ENCODE measurements around the gene PLPP3. TPM values are rescaled to one million over a fixed set of nuclear protein-coding genes. Genes with fewer than 3 reads are reported as not detected.
A peak's percentile ranks its signal among the peaks of the same experiment; 100 is the strongest.

PLPP3 gene
- total RNA-seq, 1 donor from 2014 or later, result 117 TPM

DNA sequence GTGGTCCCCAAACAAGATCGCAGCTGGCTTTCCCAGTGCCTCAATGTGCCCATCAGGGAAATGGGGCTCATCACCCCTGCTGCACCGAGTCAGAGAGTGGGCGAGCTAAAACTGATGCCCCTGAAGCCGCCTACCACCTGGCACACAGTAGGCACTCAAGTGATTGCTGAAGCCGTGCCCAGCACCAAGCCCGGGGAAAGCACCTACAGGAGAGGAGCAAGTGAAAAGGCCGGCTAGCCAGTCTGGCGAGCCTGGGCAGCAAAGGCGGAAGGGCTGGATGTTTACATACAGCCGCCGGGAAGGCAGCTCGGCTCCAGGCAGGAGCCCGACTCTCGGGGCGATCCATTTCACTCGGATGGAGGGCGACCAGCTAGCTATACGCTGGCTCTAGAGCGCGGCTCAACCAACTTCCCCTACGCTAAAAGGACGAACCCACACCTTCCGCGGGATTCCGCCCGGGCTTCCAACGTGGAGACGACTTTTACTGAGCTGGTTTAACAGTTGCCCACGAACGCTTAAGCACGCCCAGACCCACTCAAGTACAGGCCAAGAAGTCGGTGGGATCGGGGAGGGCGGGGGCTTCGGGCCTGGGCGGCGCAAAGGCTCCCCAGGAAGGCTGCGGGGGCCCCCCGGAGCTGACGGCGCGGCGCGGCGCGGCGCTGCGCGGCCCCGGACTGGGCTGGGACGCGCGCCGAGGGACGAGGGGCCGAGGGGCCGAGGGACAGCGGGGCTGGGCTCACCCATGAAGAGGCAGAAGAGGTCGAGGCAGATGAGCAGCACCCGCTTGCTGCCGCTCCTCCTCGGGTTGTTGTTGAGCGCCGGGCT lies 1.0 kb downstream of the PLPP3 start:
- intact Hi-C loops (cut with DNase I), result loop anchor here (5.0 kb wide), 2 partner anchors 71 to 166 kb away; no protein-coding TSS in a partner anchor
- DNase-seq (peak; percentile 74), ATAC-seq (ENCODE audit: poor library complexity) (peak; percentile 62)

- ATAC-seq (ENCODE audit: poor library complexity) (peak; percentile 4), DNase-seq (no peak)
- intact Hi-C loops (cut with DNase I), result loop anchor here (5.0 kb wide), 2 partner anchors 70 to 165 kb away; no protein-coding TSS in a partner anchor
Observed at GRCh38 chr1:56577406-56578137, 1.8 kb downstream of the PLPP3 start.

DNA sequence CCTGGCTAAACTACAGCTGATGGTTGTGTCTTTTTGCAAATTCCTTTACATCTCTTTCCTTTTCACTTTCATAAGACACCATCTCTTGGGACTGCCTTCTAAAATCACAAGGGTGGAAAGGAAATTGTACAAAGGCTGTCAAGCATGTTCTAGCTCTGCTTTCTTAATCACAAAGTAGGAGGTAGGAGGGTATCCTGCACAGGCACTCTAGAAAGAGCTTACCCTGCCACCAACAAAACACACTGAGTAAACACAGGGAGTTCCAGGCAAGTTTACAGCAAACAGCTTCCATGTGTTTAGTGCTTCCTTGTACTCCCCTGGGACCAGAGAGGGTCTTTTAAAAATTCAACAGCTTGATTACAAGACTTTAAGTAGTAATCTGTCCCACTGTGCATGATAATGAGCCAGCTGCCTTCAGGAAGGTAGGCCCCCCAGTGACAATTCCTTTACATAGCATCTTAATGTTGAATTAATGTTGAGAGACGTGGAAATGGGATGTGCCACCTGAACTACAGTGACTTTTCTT lies 2.4 kb downstream of the PLPP3 start:
- ATAC-seq (ENCODE audit: poor library complexity) (peak; percentile 28), DNase-seq (no peak)
- intact Hi-C loops (cut with DNase I), result loop anchor here (5.0 kb wide), 2 partner anchors 70 to 165 kb away; no protein-coding TSS in a partner anchor

- ATAC-seq (ENCODE audit: poor library complexity) (no peak), DNase-seq (no peak)
- intact Hi-C loops (cut with DNase I), result loop anchor here (5.0 kb wide), 2 partner anchors 69 to 164 kb away; no protein-coding TSS in a partner anchor
Observed at GRCh38 chr1:56575865-56576264, 3.5 kb downstream of the PLPP3 start.

- DNase-seq (no peak), ATAC-seq (ENCODE audit: poor library complexity) (no peak)
- intact Hi-C loops (cut with DNase I), result loop anchor here (5.0 kb wide), 3 partner anchors 37 to 162 kb away; no protein-coding TSS in a partner anchor
Observed at GRCh38 chr1:56574794-56575193, 4.6 kb downstream of the PLPP3 start.

DNA sequence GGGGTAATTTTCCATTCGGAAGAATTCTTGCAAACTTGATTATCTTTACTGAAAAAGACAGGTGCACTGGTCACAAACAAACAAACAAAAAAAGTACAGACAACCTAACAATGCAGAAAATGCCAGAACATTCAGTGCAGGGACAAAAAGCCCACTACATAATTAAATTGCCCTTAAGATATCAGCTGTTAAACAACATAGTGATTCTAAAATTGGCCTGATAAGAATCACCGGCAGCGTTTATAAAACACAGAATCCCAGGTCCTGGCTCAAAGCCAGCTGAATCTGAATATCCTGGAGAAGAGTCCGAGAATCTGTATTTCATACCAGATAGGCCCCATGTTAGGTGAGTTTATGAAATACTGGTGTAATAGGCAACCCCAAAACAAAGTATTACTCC lies 6.1 kb downstream of the PLPP3 start:
- intact Hi-C loops (cut with DNase I), result loop anchor here (5.0 kb wide), 1 partner anchor 36 kb away; no protein-coding TSS in a partner anchor
- DNase-seq, result no peak

GRCh38 chr1:56572334-56573050 lies 6.9 kb downstream of the PLPP3 start:
- DNase-seq (no peak), ATAC-seq (ENCODE audit: poor library complexity) (no peak)
- intact Hi-C loops (cut with DNase I), result loop anchor here (5.0 kb wide), 1 partner anchor 35 kb away; no protein-coding TSS in a partner anchor

More for the DNA sequence above, 6.1 kb downstream of the PLPP3 start:
- ATAC-seq (ENCODE audit: poor library complexity), result no peak

GRCh38 chr1:56571448-56571847 lies 7.9 kb downstream of the PLPP3 start:
- no peak for ATAC-seq (ENCODE audit: poor library complexity)
- intact Hi-C loops (cut with DNase I), result loop anchor here (5.0 kb wide), 1 partner anchor 34 kb away; no protein-coding TSS in a partner anchor

GRCh38 chr1:56570924-56571372 lies 8.4 kb downstream of the PLPP3 start:
- ATAC-seq (ENCODE audit: poor library complexity), result peak; percentile 27
- DNase-seq, result no peak
- intact Hi-C loops (cut with DNase I), result loop anchor here (5.0 kb wide), 1 partner anchor 34 kb away; no protein-coding TSS in a partner anchor

More at GRCh38 chr1:56571448-56571847, 7.9 kb downstream of the PLPP3 start:
- DNase-seq, result no peak

DNA sequence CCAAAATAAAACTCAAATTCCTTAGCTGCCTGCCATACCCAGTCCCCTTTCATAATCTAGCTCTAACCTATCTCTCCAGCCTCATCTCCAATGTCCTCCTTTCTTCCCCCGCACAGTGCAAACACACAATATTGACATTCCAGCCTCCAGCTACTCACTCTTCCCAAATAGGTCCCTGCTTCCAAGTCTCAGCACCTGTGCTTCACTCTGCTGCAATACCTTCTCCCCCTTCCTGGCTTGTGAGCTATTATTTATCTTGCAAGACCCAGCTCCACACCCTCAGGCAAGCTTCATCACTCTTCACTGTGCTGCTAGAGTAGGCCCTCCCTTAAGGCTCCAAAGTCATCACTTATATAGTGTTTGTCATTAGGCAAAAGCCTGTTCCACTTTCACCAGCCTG lies 9.7 kb downstream of the PLPP3 start:
- DNase-seq (no peak), ATAC-seq (ENCODE audit: poor library complexity) (no peak)
- intact Hi-C loops (cut with DNase I), result loop anchor here (5.0 kb wide), 1 partner anchor 32 kb away; no protein-coding TSS in a partner anchor

DNA sequence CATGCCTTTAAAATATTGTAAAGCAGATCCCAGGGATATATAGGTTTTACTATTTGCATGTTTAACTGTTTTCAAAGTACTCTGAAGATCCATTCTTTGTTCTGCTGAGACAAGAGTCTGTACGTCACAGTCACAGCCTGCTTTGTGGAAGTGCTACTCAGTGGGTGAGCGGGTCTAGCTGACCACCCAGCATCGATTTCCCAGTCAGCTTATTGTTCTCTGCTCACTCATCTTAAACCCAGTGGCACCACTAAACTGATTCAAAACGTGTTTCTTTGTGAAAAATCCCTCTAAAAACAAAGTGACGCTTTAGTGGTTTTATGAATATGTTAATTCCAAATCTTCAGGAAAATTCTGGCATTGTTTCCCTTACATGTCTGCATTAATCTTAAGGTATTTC lies 12.4 kb downstream of the PLPP3 start:
- intact Hi-C loops (cut with DNase I), result no loop called here
- ATAC-seq (ENCODE audit: poor library complexity), result no peak
- DNase-seq, result no peak

DNA sequence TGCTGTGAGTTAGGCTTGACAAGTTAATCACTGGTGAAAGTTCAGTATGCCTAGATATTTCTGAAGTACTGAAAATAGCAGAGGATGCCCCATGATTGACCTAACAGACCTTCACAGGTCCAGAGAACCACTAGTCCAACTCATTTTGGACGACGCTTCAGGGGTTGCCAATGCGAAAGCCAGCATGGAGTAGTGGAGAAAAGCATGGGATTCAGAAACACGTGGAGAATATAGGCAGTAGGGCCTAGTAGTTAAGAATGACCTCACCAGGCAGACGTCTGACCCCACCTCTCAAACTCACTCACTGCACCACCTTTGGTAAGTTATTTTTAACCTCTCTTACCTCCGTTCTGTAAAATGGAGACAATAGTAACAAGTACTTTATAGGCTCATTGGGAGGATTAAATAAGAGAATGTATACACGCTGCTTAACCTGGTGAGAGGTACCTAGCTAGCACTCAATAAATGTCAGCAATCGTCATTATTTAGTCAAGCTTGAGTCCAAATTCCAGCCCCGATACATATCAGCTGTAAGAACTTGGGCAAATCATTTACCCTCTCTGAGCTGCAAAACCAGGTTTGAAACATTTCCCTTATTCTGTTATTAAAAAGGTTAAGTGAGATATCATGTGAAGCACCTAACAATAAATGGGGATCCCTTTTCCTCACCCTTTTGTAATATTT lies 13.2 kb downstream of the PLPP3 start:
- intact Hi-C loops (cut with DNase I), result no loop called here
- DNase-seq (no peak), ATAC-seq (ENCODE audit: poor library complexity) (peak; percentile 32)

- DNase-seq (no peak), ATAC-seq (ENCODE audit: poor library complexity) (no peak)
- intact Hi-C loops (cut with DNase I), result no loop called here
Observed at GRCh38 chr1:56564615-56565014, 14.7 kb downstream of the PLPP3 start.

DNA sequence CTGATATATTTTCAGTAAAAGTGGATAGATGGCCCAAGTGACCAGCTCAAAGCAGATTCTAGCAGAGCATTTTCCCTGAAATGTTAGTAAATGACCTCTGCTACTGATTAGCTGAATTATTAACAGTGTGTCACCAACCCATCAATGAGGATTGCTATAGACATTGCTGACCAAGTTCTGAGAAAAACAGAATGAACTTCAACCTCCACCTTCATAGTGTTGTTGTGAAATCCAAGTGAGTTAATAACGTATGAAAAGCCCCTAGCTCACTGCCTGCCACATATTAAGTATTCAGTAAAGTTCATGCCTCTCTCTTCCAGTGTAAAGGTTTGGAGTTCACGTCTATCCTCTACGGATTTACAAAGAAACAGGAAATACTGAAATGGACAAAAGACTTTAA lies 15.8 kb downstream of the PLPP3 start:
- DNase-seq (no peak), ATAC-seq (ENCODE audit: poor library complexity) (no peak)
- intact Hi-C loops (cut with DNase I), result no loop called here

- intact Hi-C loops (cut with DNase I), result no loop called here
Observed at GRCh38 chr1:56562891-56563452, 16.4 kb downstream of the PLPP3 start.

DNA sequence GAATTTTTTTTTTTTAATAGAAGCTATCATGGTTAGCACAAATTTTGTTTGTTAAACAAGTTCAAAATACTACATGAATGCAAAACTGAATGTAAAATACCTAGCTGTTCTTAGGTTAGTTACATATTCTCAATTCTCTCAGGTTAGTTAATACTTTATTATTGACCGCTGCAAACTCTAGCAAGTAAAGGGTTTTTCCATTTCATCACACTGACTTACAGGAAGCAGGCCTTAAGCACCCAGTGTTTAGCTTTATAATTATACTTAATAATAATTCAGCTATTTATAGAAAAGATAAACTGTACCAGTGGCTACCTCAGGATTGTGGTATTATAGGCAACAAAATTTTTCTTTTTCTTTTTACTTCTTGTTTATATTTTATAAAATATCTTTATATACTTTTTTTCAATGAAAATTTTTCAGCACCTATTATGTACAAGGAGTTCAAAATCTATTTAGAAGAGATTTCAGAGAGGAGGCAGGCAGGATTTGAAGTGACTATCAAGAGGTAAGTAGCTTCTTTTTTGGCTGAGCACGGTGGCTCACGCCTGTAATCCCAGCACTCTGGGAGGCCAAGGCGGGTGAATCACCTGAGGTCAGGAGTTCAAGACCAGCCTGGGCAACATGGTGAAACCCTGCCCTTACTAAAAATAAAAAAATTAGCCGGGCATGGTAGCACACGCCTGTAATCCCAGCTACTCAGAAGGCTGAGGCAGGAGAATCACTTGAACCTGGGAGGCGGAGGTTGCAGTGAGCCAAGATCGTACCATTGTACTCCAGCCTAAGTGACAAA lies 17.9 kb downstream of the PLPP3 start:
- DNase-seq (no peak), ATAC-seq (ENCODE audit: poor library complexity) (peak; percentile 28)
- intact Hi-C loops (cut with DNase I), result no loop called here

More at GRCh38 chr1:56562891-56563452, 16.4 kb downstream of the PLPP3 start:
- ATAC-seq (ENCODE audit: poor library complexity), result no peak
- no peak for DNase-seq

DNA sequence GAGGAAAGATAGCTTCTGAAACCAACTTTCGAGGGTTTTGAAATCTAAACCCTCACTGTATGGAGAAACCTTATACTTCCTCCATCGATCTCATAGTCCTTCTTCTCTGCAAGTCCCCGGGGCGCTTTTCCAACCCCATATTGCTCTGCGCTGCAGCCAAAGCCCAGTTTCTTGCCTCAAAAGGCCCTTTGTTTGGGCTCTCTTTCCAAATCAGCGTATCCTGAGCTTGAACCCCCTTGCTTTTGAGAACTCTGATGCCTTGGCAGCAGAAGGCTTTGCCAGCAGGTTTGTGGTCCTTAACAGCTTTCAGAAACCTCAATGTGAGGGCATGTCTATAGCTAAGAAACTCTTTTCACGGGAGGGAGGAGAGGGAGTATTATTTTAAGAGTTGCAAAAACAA lies 21.6 kb downstream of the PLPP3 start:
- DNase-seq (no peak), ATAC-seq (ENCODE audit: poor library complexity) (no peak)
- intact Hi-C loops (cut with DNase I), result no loop called here

All from Right ventricle myocardium superior (tissue), 1 donor.